ENCODE data around the gene IFNE.

IFNE gene

GRCh38 chr9:21516796-21517195, 34.7 kb upstream of the IFNE start:
- no peaks in the 10 kb centered on the region for H3K36me3 Mint-ChIP-seq (ENCODE audit: low read depth)
- no peaks in the 10 kb centered on the region for H3K4me1 Mint-ChIP-seq
- no peak for TF ChIP-seq CTCF (IDR thresholded peaks at IDR 0.05; ENCODE audit: unreplicated experiment in 3 of 3)
- no peaks in the 10 kb centered on the region for H3K27me3 Mint-ChIP-seq (ENCODE audit: low read depth)
- no peaks in the 10 kb centered on the region for H3K9me3 Mint-ChIP-seq
- no peak overlapping the region for H3K27ac Mint-ChIP-seq
- H3K4me3 Mint-ChIP-seq: no peak overlapping the region

DNA sequence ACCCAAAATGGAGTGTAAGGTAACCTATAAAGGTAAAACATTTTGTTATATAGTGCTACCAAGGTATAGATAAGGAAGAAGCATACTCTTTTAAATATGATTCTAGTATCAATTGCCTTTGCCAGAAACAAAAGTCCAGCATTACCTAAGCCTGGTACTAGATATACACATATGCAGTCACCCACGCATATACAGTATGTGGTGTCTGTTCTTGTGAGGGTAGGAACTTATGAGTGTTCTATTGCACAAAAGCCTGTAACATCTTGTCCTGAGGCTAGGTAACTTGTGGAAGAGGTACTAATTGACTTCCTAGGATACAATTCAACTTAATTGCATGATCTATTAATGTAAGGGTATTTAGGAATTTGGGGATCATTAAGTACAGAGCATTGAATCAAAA, 31.3 kb upstream of the IFNE start:
- Mint-ChIP-seq H3K4me3 (no peak overlapping the region), H3K9me3 (no peaks in the 10 kb centered on the region), H3K4me1 (no peaks in the 10 kb centered on the region), H3K27me3 (ENCODE audit: low read depth) (no peaks in the 10 kb centered on the region), H3K36me3 (ENCODE audit: low read depth) (no peaks in the 10 kb centered on the region), H3K27ac (no peak overlapping the region)
- no peak for TF ChIP-seq CTCF (IDR thresholded peaks at IDR 0.05; ENCODE audit: unreplicated experiment in 3 of 3)

- TF ChIP-seq CTCF (IDR thresholded peaks at IDR 0.05; ENCODE audit: unreplicated experiment in 3 of 3): no peak
- no peaks in the 10 kb centered on the region for H3K27me3 Mint-ChIP-seq (ENCODE audit: low read depth)
- no peaks in the 10 kb centered on the region for H3K9me3 Mint-ChIP-seq
- no peaks in the 10 kb centered on the region for H3K36me3 Mint-ChIP-seq (ENCODE audit: low read depth)
- H3K4me1 Mint-ChIP-seq: no peaks in the 10 kb centered on the region
- H3K27ac Mint-ChIP-seq: no peak overlapping the region
- no peak overlapping the region for H3K4me3 Mint-ChIP-seq
Measured at GRCh38 chr9:21510806-21511205, 28.7 kb upstream of the IFNE start.

- Mint-ChIP-seq H3K4me3 (no peak overlapping the region), H3K9me3 (no peaks in the 10 kb centered on the region)
- TF ChIP-seq CTCF (IDR thresholded peaks at IDR 0.05; ENCODE audit: unreplicated experiment in 3 of 3): no peak
Measured at GRCh38 chr9:21507483-21507790, 25.3 kb upstream of the IFNE start.

DNA sequence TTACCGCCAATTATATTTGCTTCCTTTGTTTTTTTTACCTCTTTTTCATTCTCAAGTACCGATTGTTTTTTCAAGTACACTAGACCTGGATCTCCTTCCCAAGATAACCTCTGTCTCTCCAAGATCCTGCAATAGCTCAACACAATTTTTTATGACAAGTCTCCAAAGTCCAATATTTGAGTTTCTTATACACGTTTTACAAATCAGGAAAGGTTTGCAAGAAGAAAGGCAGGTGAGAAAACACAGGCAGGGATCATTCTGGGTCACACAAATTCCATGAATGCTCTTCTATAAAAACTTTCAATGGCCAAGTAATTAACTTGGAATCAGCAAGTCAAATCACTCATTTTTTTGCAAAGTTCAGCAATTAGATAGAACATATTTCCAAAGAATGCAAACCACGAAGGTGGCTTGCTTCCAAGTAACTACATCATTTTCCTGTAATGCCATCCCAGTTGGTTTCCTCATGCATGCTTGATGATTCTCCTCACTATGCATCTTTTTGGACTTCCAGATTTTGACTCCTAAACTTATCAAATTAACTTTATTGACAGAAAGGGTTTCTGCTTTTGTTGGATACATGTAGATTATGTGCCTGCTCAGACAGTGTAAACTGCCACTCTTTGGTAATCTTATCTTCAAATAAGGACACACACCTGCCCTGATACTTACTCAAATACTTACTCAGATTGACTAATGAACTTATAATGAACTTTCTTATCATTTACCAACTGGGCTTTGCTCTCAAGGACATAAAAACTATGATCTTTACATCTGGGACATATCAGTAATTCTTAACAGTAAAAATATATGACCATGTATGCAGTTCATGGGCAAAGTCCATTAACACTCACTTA, 24.7 kb upstream of the IFNE start:
- H3K27ac Mint-ChIP-seq: no peak overlapping the region
- no peaks in the 10 kb centered on the region for H3K36me3 Mint-ChIP-seq (ENCODE audit: low read depth)
- H3K4me1 Mint-ChIP-seq: no peaks in the 10 kb centered on the region
- H3K4me3 Mint-ChIP-seq: no peak overlapping the region
- no peaks in the 10 kb centered on the region for H3K9me3 Mint-ChIP-seq
- no peaks in the 10 kb centered on the region for H3K27me3 Mint-ChIP-seq (ENCODE audit: low read depth)
- TF ChIP-seq CTCF (IDR thresholded peaks at IDR 0.05; ENCODE audit: unreplicated experiment in 3 of 3): no peak

More at GRCh38 chr9:21507483-21507790, 25.3 kb upstream of the IFNE start:
- Mint-ChIP-seq H3K27me3 (ENCODE audit: low read depth) (no peaks in the 10 kb centered on the region), H3K4me1 (no peaks in the 10 kb centered on the region), H3K27ac (no peak overlapping the region), H3K36me3 (ENCODE audit: low read depth) (no peaks in the 10 kb centered on the region)

All from nephron (organoid).